IMR-90 (cell line): ENCODE data around the gene PLA2G4B.

Source experiments
- BHLHE40 ChIP-seq: fragments of 150-350 bp; IDR thresholded peaks from 2 replicates; pipeline ENCODE4 v1.6.1; 2016; ENCODE audit warnings: mild to moderate bottlenecking, low read depth, low read length
- CHD1 ChIP-seq: IDR thresholded peaks from 2 replicates; pipeline ENCODE4 v1.6.1; 2012; ENCODE audit warnings: low read depth, low read length, improper control_type of control experiment
- CTCF ChIP-seq: conservative IDR thresholded peaks from 2 replicates; pipeline ENCODE4 v1.5.1; 2012; ENCODE audit warnings: mild to moderate bottlenecking, low read depth, low read length, improper control_type of control experiment
- ELK1 ChIP-seq: fragments of 150-350 bp; IDR thresholded peaks from 2 replicates; pipeline ENCODE4 v1.6.1; 2016; ENCODE audit warnings: low read depth, mild to moderate bottlenecking, low read length, moderate library complexity, borderline replicate concordance
- FOS ChIP-seq: fragments of 150-350 bp; IDR thresholded peaks from 2 replicates; pipeline ENCODE4 v1.6.1; 2016; ENCODE audit warnings: low read depth, low read length
- MAFK ChIP-seq: IDR thresholded peaks from 2 replicates; pipeline ENCODE4 v1.6.1; 2012; ENCODE audit warnings: low read depth, low read length, improper control_type of control experiment
- MXI1 ChIP-seq: IDR thresholded peaks from 2 replicates; pipeline ENCODE4 v1.6.1; 2012; ENCODE audit warnings: low read depth, mild to moderate bottlenecking, low read length, moderate library complexity, borderline replicate concordance
- POLR2A ChIP-seq: IDR thresholded peaks from 2 replicates; pipeline ENCODE4 v1.6.1; 2012; ENCODE audit warnings: mild to moderate bottlenecking, low read depth, low read length
- RAD21 ChIP-seq: IDR thresholded peaks from 2 replicates; pipeline ENCODE4 v1.6.1; 2012; ENCODE audit warnings: low read length, improper control_type of control experiment
- RCOR1 ChIP-seq: IDR thresholded peaks from 2 replicates; pipeline ENCODE4 v1.6.1; 2012; ENCODE audit warnings: mild to moderate bottlenecking, low read length, improper control_type of control experiment; ENCODE audit not compliant: insufficient replicate concordance
- RFX5 ChIP-seq: IDR thresholded peaks from 2 replicates; pipeline ENCODE4 v1.8.0; 2012; ENCODE audit warnings: low read depth, mild to moderate bottlenecking, low read length, moderate library complexity
- SMC3 ChIP-seq: fragments of 150-350 bp; IDR thresholded peaks from 2 replicates; pipeline ENCODE4 v1.6.1; 2016; ENCODE audit warnings: low read depth, mild to moderate bottlenecking, antibody characterized with exemption, low read length, moderate library complexity

- TF ChIP-seq POLR2A (no peak), CTCF (no peak), RAD21 (no peak), MXI1 (no peak), MAFK (no peak), CHD1 (no peak), SMC3 (no peak), RCOR1 (no peak), FOS (no peak), RFX5 (no peak), BHLHE40 (no peak), ELK1 (no peak)
Observed at GRCh38 chr15:41855261-41855961, 16.8 kb downstream of the PLA2G4B start.
